Peyer's patch (tissue), 4 donors: ENCODE data around the gene PPARA.

Source experiments
- POLR2A ChIP-seq, 2 donors: fragments of 450-650 bp; IDR thresholded peaks; one replicate each; pipeline ENCODE4 v1.5.1; 2017; ENCODE audit warnings: antibody characterized with exemption in 2 of 2, mild to moderate bottlenecking in 2 of 2, moderate library complexity in 2 of 2
- TF ChIP-seq, protein P1 (sequence below), 6 experiments: fragments of 450-650 bp in 4 of 6; fragments of 200-600 bp in 2 of 6; sonication (generic) in 1 of 6; IDR thresholded peaks; one replicate each; pipeline ENCODE4 v1.5.1; 2017 to 2019; ENCODE audit warnings: antibody characterized with exemption in 6 of 6, mild to moderate bottlenecking in 3 of 6, moderate library complexity in 1 of 6

DNA sequence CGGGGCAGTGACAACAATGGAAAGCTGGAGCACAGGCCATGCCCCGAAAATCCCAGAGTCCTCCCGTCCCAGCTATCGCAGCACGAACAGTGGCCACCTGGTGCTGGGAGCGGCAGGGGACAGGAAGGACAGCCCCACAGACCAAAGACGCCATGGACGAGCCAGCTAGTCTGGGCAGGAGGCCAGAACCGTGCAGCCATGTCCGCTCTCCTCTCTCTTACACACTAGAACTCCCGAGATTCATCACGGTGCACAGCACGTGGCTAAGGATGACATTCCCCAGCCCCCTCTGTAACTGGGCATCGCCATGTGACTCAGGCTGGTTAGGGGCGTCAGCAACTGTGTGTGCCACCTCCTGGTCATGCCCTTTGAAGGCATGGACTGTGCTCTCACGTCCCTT lies 95.2 kb downstream of the PPARA start:
- TF ChIP-seq, protein P1, sequence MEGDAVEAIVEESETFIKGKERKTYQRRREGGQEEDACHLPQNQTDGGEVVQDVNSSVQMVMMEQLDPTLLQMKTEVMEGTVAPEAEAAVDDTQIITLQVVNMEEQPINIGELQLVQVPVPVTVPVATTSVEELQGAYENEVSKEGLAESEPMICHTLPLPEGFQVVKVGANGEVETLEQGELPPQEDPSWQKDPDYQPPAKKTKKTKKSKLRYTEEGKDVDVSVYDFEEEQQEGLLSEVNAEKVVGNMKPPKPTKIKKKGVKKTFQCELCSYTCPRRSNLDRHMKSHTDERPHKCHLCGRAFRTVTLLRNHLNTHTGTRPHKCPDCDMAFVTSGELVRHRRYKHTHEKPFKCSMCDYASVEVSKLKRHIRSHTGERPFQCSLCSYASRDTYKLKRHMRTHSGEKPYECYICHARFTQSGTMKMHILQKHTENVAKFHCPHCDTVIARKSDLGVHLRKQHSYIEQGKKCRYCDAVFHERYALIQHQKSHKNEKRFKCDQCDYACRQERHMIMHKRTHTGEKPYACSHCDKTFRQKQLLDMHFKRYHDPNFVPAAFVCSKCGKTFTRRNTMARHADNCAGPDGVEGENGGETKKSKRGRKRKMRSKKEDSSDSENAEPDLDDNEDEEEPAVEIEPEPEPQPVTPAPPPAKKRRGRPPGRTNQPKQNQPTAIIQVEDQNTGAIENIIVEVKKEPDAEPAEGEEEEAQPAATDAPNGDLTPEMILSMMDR (IDR thresholded peaks at IDR 0.05), result no peak
- no peak for TF ChIP-seq POLR2A (IDR thresholded peaks at IDR 0.05)
